ENCODE data around the gene TPD52L1.

The TPD52L1 gene

DNA sequence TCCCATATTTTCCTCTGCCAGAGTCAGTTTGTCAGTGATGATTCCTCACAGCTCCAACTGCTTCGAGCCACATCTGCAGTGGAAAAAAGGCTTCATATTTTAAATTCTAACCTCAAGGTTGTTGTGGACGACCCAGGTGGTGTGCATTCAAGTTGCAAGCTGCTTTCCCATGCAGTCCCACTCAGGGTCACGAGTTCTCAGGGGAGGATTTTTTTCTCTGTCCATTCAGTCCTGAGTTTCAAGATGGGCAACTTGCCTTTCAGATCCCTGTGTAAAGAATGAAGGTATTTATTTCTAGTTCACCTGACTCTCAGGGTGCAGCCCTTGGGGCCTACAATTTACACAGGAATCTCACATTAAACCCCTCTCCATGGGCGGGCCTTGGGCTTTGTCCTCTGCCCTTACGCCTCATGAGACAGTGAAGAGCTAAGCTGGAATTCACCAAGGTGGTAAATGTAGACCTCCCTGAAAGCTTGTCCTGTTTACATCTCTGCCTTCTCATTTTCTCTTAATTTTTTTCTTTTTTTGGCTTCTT is 65.9 kb downstream of the TPD52L1 start:
- TF ChIP-seq, protein P1, sequence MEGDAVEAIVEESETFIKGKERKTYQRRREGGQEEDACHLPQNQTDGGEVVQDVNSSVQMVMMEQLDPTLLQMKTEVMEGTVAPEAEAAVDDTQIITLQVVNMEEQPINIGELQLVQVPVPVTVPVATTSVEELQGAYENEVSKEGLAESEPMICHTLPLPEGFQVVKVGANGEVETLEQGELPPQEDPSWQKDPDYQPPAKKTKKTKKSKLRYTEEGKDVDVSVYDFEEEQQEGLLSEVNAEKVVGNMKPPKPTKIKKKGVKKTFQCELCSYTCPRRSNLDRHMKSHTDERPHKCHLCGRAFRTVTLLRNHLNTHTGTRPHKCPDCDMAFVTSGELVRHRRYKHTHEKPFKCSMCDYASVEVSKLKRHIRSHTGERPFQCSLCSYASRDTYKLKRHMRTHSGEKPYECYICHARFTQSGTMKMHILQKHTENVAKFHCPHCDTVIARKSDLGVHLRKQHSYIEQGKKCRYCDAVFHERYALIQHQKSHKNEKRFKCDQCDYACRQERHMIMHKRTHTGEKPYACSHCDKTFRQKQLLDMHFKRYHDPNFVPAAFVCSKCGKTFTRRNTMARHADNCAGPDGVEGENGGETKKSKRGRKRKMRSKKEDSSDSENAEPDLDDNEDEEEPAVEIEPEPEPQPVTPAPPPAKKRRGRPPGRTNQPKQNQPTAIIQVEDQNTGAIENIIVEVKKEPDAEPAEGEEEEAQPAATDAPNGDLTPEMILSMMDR (IDR thresholded peaks at IDR 0.05) = no peak
- Histone ChIP-seq H3K4me3 (ENCODE audit: low read depth in 1 of 2, low read length in 1 of 2) (no peak overlapping the region), H3K4me1 (ENCODE audit: control insufficient read depth in 1 of 2, insufficient read depth in 1 of 2, low read depth in 1 of 2, low read length in 1 of 2) (no peaks in the 10 kb centered on the region), H3K36me3 (no peaks in the 10 kb centered on the region), H3K9me3 (no peaks in the 10 kb centered on the region), H3K27ac (no peak overlapping the region), H3K27me3 (peaks cover 6% of the 10 kb centered on the region)

DNA sequence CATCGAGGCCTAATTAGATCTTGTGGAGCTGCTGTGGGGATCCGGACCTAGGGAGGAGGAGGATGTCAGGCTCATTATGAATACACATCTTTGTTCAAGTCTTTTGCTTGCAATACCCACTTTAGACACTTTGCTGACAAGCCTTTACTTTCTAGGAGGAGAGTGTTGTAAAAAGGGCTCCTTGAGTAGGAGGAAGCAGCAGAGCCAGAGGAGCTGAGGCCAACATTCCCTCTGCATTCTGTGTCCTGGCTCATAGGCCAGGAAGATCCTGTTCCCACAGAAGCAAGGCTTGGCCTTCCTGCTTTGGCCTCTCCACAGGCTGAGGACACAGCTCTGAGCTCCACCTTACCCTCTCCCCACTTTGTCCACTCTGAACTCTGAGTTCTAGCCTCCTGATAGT is 67.1 kb downstream of the TPD52L1 start:
- Histone ChIP-seq H3K4me1 (ENCODE audit: control insufficient read depth in 1 of 2, insufficient read depth in 1 of 2, low read depth in 1 of 2, low read length in 1 of 2) (no peaks in the 10 kb centered on the region), H3K27me3 (peaks cover 3% of the 10 kb centered on the region), H3K4me3 (ENCODE audit: low read depth in 1 of 2, low read length in 1 of 2) (no peak overlapping the region), H3K27ac (no peak overlapping the region), H3K9me3 (no peaks in the 10 kb centered on the region), H3K36me3 (no peaks in the 10 kb centered on the region)
- TF ChIP-seq, protein P1 (IDR thresholded peaks at IDR 0.05) = no peak

DNA sequence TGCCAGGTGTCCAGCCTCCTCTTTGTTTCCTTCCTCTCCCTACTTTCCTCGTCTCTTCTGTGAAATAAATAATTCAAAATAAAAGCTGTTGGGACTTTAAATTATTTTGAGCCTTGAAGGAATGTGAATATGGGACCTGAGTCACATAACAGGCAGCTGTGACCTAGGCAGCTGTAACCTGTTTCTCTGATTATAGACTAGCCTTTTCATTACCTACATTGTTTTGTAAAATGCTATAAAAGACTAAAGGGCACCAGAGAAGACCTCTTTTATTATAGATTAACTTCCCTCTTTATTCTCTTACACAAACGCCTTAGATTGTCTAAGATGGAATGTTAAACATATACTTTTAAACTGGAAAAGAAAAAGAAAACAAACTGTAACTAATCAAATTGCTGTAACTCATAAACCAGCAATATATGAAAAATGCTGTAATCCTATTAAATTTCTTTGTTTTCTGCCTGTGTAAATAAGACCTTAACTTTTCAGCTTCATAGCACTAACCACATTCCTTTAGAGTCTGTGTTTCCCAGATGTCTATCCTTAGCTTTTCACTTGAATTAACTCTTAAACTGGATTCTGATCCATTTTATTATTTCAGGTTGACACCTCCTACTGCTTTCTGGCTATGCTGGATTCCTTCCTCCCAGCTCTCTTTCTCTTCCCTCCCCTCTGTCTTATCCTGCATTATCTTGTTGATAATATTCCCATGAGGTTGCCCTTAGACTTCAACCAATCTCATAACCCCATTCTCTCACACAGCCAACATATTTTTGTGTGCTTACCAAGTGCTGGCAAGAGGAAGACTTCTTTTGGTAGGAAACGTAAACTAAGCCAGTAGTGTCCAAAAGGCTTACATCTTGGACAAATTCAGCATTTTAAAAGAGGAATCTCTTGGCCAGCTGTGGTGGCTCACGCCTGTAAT is 69.2 kb downstream of the TPD52L1 start:
- Histone ChIP-seq H3K27ac (no peak overlapping the region), H3K27me3 (no peaks in the 10 kb centered on the region), H3K4me3 (ENCODE audit: low read depth in 1 of 2, low read length in 1 of 2) (no peak overlapping the region), H3K4me1 (ENCODE audit: control insufficient read depth in 1 of 2, insufficient read depth in 1 of 2, low read depth in 1 of 2, low read length in 1 of 2) (no peaks in the 10 kb centered on the region), H3K9me3 (no peaks in the 10 kb centered on the region), H3K36me3 (no peaks in the 10 kb centered on the region)
- TF ChIP-seq, protein P1 (IDR thresholded peaks at IDR 0.05) = no peak

DNA sequence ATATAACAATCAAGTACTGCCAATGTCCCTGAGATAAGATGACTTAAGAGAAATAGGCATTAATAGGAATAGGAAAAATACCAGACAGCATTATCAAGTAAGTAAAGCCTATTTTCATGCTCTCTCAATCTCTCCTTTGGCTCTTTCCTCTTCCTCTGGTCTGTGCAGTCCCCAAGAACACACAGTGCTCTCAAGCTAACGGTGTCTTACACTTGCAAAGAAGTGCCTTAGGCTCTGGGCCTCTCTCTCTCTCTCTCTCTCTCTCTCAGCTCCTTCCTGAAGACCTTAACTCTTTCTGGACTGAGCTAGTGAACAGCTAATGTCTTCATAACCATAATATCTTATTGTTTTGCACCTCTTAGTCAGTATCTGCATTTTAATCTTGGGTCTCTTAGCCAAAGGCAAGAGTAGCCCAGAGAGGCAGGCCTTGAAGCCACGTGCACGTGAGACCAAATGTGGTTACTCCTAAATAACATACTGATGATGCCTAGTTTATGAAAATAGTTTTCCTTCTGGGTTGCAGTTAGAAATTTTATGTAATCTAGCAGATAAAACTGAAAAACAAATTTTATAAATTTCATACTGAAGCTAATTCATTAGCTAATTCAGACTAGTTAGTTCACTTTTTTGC is 70.8 kb downstream of the TPD52L1 start:
- no peak overlapping the region for H3K27ac ChIP-seq
- no peaks in the 10 kb centered on the region for H3K4me1 ChIP-seq (ENCODE audit: control insufficient read depth in 1 of 2, insufficient read depth in 1 of 2, low read depth in 1 of 2, low read length in 1 of 2)
- H3K4me3 ChIP-seq (ENCODE audit: low read depth in 1 of 2, low read length in 1 of 2) = no peak overlapping the region
- H3K27me3 ChIP-seq = no peaks in the 10 kb centered on the region
- H3K9me3 ChIP-seq = no peaks in the 10 kb centered on the region
- TF ChIP-seq, protein P1 (IDR thresholded peaks at IDR 0.05) = no peak
- no peaks in the 10 kb centered on the region for H3K36me3 ChIP-seq

DNA sequence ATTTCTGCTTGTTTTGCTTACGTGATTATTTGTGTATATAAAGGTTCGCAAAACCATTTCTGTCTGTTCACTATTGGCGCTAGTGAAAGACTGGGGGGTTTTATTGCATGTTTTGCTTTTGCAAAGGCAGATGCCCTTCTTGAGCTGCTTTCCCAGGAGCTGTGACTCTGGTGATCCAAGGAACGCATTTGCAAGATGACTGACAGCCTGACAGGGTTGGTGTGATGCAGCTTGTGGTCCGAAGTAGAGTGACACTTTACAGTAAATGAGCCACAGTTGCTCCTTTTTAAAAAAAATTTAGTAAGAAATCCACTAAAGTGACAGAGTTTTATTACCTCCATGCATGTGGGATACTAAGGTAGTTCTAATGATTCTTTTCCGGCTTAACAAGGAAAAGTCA is 73.7 kb downstream of the TPD52L1 start:
- no peak overlapping the region for H3K27ac ChIP-seq
- no peaks in the 10 kb centered on the region for H3K36me3 ChIP-seq
- no peak overlapping the region for H3K4me3 ChIP-seq (ENCODE audit: low read depth in 1 of 2, low read length in 1 of 2)
- no peaks in the 10 kb centered on the region for H3K27me3 ChIP-seq
- TF ChIP-seq, protein P1 (IDR thresholded peaks at IDR 0.05) = no peak
- H3K9me3 ChIP-seq = no peaks in the 10 kb centered on the region
- no peaks in the 10 kb centered on the region for H3K4me1 ChIP-seq (ENCODE audit: control insufficient read depth in 1 of 2, insufficient read depth in 1 of 2, low read depth in 1 of 2, low read length in 1 of 2)

All from neutrophil (primary cell).